Gastroesophageal sphincter (tissue), 3 donors: Measurements from ENCODE around the gene PPFIA1.

ENCODE experiments used
- CTCF ChIP-seq, 4 experiments: fragments of 200-600 bp in 2 of 4; fragments of 450-650 bp in 2 of 4; sonication (generic) in 1 of 4; IDR thresholded peaks; one replicate each; pipeline ENCODE4 v1.5.1; 2017 to 2019; ENCODE audit warnings: antibody characterized with exemption in 4 of 4, mild to moderate bottlenecking in 2 of 4, moderate library complexity in 2 of 4
- POLR2A ChIP-seq, 2 donors: fragments of 450-650 bp; IDR thresholded peaks; one replicate each; pipeline ENCODE4 v1.6.1; 2017; ENCODE audit warnings: antibody characterized with exemption in 2 of 2, mild to moderate bottlenecking in 2 of 2, moderate library complexity in 1 of 2

- TF ChIP-seq CTCF (IDR thresholded peaks at IDR 0.05) = no peak
- TF ChIP-seq POLR2A (IDR thresholded peaks at IDR 0.05) = no peak
Measured at GRCh38 chr11:70353900-70354568, 83.5 kb downstream of the PPFIA1 start.
